Fibroblast of peridontal ligament (primary cell): ENCODE data around the gene ADAMTS16.
"Not testable (repeated sequence)": the region's sequence is repeated elsewhere in the genome, so short reads cannot be mapped to it uniquely, and the experiment has no call there.

ENCODE experiments used
- DNase-seq: peaks from one replicate; pipeline ENCODE4 v3.0.0-alpha.2; 2010; ENCODE audit errors: extremely low read depth

Gene ADAMTS16, protein sequence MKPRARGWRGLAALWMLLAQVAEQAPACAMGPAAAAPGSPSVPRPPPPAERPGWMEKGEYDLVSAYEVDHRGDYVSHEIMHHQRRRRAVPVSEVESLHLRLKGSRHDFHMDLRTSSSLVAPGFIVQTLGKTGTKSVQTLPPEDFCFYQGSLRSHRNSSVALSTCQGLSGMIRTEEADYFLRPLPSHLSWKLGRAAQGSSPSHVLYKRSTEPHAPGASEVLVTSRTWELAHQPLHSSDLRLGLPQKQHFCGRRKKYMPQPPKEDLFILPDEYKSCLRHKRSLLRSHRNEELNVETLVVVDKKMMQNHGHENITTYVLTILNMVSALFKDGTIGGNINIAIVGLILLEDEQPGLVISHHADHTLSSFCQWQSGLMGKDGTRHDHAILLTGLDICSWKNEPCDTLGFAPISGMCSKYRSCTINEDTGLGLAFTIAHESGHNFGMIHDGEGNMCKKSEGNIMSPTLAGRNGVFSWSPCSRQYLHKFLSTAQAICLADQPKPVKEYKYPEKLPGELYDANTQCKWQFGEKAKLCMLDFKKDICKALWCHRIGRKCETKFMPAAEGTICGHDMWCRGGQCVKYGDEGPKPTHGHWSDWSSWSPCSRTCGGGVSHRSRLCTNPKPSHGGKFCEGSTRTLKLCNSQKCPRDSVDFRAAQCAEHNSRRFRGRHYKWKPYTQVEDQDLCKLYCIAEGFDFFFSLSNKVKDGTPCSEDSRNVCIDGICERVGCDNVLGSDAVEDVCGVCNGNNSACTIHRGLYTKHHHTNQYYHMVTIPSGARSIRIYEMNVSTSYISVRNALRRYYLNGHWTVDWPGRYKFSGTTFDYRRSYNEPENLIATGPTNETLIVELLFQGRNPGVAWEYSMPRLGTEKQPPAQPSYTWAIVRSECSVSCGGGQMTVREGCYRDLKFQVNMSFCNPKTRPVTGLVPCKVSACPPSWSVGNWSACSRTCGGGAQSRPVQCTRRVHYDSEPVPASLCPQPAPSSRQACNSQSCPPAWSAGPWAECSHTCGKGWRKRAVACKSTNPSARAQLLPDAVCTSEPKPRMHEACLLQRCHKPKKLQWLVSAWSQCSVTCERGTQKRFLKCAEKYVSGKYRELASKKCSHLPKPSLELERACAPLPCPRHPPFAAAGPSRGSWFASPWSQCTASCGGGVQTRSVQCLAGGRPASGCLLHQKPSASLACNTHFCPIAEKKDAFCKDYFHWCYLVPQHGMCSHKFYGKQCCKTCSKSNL

DNA sequence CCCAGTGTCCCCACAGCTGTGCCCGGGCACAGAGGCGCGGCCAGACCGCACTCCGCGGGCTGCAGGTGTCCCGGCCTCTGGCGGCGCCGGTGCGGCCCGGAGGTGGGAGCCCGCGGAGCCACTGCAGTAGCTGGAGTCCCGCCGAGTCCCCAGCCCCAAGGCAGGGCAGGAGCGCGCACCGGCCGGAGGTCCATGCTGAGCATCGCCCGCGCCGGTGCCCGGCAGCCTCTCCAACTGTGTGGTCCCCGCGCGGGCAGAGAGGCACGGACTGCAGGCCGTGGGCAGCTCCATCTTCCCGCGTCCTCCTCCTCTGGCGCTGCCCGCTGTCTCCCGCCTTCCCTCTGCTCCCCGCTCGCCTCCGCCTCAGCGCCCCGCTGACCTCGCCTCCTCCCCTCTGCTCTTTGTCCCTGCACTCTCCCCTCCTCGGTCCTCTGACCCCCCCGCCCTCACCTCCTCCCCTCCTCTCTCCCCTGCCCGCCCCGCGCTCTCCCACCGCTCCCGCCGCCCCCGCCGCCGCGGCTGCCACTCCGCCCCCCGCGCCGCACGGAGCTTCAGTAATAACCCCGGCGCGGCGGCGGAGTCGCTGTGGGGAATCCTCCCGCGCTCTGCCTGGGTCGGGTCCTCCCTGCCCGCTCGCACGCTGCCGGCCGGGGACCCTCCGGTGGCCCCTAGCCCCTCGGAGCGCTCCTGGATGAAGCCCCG lies at the start of gene ADAMTS16:
Gene ADAMTS16, plus strand, starts transcription at position 554 of the 702 bp plus-strand sequence. Its CDS starts 138 bp downstream, at position 692.
- DNase-seq, result no peak

- DNase-seq, result no peak
These were observed 48.0 kb upstream of the ADAMTS16 start for GRCh38 chr5:5092149-5092548.

- DNase-seq, result no peak
These were observed 39.5 kb upstream of the ADAMTS16 start for GRCh38 chr5:5100635-5101034.

DNA sequence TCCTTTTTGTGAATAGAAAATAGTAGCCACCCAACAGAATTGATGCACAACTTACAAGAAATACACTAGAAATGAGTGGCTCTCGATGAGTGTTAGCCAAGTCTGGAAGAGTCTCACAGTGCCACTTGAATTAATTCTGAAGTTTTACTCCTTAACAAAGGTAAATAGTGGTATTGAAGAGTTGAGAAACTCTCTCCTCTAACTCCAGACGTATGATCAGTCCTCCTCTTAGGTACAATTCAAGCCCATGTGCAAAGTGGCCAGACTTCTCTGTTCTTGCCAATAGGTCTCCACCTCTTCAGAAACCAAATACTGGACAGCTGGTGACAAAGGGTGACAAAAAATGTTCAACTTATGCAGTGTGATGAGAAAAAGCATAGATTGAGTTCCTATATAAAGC lies 38.5 kb upstream of the ADAMTS16 start:
- DNase-seq, result no peak

- no peak for DNase-seq
These were observed 36.9 kb upstream of the ADAMTS16 start for GRCh38 chr5:5103245-5103644.

DNA sequence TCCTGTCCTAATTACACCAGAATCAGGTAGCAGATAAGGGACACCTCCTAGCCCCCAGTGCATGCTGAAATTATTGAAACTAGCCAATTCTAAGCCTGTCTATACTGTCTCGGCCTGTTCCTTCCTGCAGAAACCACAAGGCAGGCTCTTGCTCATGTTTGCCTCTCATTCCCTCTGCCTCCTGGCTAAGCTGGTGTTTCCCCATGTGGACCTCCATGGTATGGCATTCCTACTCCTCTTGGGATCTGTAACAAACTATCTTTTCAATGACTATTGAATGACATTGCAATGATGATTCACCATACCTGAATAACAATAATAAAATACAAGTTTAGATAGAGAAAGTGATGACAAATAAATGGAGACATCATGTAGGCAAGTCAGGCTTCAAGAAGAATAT lies 35.6 kb upstream of the ADAMTS16 start:
- no peak for DNase-seq

DNA sequence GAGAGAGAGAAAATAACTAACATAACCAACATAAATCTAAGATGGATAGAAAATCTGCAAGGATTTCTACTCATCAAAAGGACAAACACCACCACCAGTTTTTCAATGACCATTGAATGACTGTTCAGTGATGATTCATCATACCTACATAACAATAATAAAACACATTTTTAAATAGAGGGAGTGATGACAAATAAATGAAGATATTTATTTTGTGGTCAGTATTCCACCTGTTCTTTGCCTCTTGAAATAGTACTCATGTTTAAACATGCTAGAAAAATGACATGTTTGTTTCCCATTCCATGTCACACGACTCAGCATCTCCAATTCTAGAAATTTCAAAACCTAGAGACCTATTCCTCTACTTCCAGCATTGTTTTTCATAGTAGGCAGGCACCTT lies 34.6 kb upstream of the ADAMTS16 start:
- no peak for DNase-seq

- no peak for DNase-seq
These were observed 23.2 kb upstream of the ADAMTS16 start for GRCh38 chr5:5116956-5117355.

DNA sequence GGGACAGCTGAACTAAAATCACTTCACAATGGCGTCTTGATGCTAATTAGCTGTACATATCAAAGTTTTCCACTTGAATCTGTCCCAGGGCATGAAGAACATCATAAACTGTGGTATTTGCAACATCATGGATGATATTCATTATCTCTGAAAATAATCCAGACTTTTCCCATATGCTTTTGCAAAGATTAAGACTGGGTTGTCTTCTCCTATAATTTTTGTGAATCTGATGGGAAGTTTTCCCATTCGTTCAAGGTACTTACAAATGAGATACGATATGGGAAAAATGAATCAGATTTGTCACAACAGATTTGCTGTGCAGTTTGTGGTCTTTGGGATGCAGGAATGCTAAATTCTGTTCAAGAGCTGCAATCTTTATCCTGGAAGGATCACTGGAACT lies 17.4 kb upstream of the ADAMTS16 start:
- no peak for DNase-seq

DNA sequence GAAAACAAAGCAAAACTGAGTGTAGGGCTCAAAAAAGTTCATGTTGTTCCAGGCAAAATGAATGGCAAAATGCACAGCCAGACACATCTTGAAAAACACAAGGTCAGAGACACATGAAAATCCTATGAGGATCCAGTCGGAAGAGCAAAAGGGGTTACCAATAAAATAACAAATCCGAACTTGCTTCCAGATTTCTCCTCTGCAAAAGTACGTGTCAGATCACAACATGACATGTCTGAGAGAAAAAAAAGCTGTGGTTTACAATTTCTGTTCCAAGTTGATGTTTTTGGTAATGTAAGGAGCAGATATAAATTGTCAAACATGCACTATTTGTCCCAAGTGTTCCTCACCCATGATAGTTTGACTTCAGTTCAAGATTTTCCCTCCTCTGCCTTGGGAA lies 15.9 kb upstream of the ADAMTS16 start:
- no peak for DNase-seq

DNA sequence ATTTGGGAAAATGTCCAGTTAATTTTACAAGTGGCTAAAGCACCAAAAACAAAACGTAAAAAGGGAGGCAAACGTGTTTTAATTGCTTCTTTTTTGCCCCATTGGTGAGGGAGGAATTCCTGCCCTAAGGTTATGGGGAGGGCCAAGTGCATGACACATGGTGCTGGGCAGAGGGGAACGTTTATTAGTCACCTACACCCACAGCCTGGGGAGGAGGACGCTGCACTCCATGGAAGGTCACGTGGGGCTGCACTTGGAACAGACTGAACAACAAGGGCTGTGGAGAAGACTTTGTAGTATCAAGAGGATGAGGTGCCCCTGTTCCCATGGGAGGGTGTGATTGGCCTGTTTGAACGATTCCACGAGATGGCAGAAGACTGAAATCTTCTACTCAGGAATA lies 13.7 kb upstream of the ADAMTS16 start:
- no peak for DNase-seq

GRCh38 chr5:5128766-5129165 lies 11.4 kb upstream of the ADAMTS16 start:
- no peak for DNase-seq

DNA sequence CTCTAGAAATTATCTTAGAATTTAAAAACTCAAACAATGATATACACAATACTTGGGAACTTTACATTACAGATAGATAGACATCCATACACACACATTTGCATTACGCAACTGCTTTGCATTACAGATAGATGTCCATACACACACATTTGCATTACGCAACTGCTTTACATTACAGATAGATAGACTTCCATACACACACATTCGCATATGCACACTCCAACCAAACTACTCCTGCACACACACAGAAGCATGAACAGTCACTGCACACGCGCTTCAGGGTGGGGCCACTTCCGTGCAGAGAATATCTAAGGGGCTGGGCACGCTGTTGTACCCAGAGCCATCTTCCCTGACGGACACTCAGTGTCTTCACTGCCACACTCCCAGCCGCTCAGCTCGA lies 7.9 kb upstream of the ADAMTS16 start:
- no peak for DNase-seq

DNA sequence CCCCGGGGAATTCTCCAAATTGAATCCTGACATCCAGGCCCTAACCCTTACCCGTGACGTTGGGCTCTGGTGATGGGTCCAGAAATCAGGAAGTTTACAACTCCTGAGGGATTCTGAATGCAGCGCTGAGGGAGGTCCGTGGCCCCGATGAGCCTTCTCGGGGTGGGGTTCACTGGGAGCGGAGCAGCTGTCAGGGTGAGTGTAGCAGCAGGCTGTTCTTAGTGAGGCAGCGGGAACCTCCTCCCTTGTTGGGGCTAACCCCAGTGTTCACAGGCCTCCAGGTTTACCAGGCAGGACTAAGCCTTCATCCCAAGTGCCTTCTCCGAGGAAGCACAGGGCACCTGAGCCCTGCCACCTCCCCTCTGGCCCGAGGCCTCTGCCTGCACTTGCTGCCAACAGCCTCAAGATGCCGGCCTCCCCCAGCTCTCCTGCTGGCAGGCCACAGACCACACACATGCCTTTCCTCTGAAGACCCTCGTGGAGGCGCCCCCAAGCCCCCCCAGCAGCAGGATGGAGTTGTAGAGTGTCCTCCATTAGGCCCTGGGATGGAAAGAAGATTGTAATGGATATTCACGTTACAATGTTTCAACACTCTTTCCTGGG lies 7.3 kb upstream of the ADAMTS16 start:
- DNase-seq, result no peak

DNA sequence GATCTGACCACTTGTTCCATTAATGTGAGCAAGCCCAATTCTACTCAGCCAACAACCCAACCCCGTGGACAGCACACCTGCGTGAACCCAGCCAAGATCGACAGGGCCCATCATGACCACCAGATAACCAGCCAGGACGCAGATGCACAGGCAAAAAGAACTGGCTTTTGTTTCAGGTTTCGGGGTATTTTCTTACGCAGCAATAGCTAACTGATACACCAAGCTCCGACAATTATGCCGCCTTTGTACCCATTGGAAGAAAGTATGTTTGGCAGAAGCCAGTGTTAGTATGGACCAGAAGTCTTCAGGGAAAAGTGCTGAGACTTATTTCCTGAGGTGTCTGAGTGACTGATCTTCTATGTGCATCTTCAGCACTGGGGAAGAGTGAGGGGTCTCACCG lies 6.0 kb upstream of the ADAMTS16 start:
- DNase-seq, result no peak

DNA sequence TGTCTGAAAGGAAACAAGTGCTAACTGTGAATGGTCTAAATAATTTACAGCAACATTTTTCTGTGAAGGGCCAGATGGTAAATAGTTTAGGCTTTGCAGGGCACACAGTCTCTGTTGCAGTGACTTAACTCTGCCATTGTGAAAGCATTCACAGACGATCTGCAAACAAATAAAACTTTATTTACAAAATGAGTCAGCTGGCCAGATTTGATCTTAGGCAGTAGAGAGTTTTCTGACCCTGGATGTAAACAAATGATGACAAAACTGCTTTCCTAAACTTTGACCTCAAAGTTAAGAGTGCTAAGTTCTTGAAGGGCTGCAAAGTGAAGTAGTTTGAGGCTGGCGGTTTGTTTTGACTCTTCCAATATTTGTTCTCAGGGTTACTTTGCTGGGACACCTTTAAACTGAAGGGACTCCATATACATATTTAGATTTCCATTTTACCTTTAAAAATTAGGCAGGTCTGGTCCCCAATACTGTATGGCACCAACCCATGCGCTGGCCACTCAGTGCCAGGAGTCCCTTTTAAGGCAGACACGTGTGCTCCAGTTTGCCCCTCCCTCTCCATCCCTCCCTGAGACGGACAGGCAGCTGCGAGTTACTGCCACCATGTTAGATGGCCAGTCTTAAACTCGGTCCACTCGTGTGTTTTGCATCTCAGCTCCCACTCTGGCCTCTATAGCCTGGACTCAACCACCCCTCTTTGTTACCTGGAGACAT lies 4.0 kb upstream of the ADAMTS16 start:
- DNase-seq, result no peak

DNA sequence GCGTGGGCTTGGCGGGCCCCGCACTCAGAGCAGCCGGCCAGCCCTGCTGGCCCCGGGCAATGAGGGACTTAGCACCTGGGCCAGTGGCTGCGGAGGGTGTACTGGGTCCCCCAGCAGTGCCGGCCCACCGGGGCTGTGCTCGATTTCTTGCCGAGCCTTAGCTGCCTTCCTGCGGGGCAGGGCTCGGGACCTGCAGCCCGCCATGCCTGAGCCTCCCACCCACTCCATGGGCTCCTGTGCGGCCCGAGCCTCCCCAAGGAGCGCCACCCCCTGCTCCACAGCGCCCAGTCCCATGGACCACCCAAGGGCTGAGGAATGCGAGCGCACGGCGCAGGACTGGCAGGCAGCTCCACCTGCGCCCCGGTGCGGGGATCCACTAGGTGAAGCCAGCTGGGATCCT lies 2.3 kb upstream of the ADAMTS16 start:
- DNase-seq, result not testable (repeated sequence)

DNA sequence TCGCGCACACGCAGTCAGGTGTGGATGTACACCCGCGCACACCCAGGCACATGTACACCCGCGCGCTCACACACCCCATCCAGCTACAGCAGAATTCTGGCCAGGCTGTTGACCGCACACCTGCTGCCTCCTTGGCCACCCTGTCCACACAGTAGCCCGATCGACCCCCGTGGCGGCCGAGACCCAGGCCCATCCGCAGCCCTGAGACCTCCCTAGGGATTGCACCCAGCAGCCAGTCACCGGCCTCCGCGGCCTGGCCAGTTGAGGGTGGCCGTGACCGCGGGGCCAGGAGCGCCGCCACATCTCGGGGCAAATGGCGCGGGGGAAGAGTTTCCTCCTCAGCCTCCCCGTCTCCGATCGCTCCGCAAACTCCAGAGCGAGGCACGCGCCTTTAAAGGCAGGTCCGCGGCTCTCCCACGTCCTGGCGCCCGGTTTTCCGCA lies 774 bp upstream of the ADAMTS16 start:
- DNase-seq, result no peak

- DNase-seq, result no peak
These were observed 579 bp downstream of the ADAMTS16 start for GRCh38 chr5:5140479-5141338.

GRCh38 chr5:5141339-5141599 lies 1.1 kb downstream of the ADAMTS16 start:
- no peak for DNase-seq
